Rectal smooth muscle tissue (tissue), 1 donor: Measurements from ENCODE around the gene RNASE7.
"Not testable (repeated sequence)": the region's sequence is repeated elsewhere in the genome, so short reads cannot be mapped to it uniquely, and the experiment has no call there.

Experiments used
- H3K27ac ChIP-seq: one replicate; pipeline ENCODE4 v1.7.0; 2013; ENCODE audit warnings: low read depth, low read length, inconsistent platforms
- H3K27me3 ChIP-seq: one replicate; pipeline ENCODE4 v1.7.0; 2013; ENCODE audit warnings: low read length; ENCODE audit not compliant: control insufficient read depth, insufficient read depth
- H3K36me3 ChIP-seq: one replicate; pipeline ENCODE4 v1.7.0; 2013; ENCODE audit warnings: low read length; ENCODE audit not compliant: control insufficient read depth, insufficient read depth
- H3K4me1 ChIP-seq: one replicate; pipeline ENCODE4 v1.7.0; 2013; ENCODE audit warnings: low read length; ENCODE audit not compliant: control insufficient read depth, insufficient read depth
- H3K4me3 ChIP-seq: one replicate; pipeline ENCODE4 v1.7.0; 2013; ENCODE audit warnings: low read length
- H3K9ac ChIP-seq: one replicate; pipeline ENCODE4 v1.7.0; 2013; ENCODE audit warnings: low read length

Gene RNASE7

DNA sequence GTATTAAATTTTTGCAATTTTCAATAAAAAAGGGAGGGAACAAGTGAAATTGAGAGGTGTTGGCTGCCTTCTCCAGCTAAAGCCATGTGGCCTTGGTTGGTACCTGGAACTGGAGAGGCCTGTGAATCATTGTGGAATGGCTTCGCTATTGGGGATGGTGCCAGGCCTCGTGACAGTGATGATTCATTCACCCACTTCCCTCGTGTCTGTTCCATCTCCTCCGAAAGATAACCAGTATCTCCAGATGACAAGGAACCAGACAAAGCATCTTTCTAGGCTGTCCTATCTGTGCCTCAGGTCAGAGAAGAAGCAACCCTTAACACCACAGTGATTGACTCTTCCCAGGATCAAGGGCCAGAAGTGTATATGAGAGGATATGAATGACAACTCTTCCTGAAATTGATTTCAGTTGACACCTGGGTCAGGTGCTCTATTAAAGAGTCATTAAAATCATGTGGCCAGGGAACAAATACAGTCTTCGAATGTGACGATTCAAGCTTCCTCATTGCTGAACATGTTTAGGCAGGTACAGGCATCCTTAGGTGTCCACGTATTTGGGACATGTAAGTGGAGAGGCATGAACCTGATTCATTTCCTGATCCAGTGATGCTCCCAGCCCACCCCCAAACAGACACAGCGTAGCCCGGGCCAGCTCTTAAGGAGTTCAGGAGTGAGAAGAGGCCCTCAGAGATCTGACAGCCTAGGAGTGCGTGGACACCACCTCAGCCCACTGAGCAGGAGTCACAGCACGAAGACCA is at the start of gene RNASE7:
TSS of gene RNASE7 (plus strand) at position 687 of the 758 bp plus-strand sequence. CDS start 631 bp downstream, outside the sequence.
- Histone ChIP-seq H3K36me3 (no peaks in the 10 kb centered on the region), H3K27ac (no peak within 1 kb of the TSS), H3K4me1 (peaks cover 16% of the 10 kb centered on the region), H3K9ac (no peak within 1 kb of the TSS), H3K27me3 (no peaks in the 10 kb centered on the region), H3K4me3 (no peak within 1 kb of the TSS)

- no peaks in the 10 kb centered on the region for H3K27me3 ChIP-seq
- no peaks in the 10 kb centered on the region for H3K4me1 ChIP-seq
- H3K9ac ChIP-seq, result no peak overlapping the region
- no peak overlapping the region for H3K4me3 ChIP-seq
- H3K27ac ChIP-seq, result no peak overlapping the region
- peaks cover 31% of the 10 kb centered on the region for H3K36me3 ChIP-seq
Observed at GRCh38 chr14:20996521-20996920, 45.6 kb upstream of the RNASE7 start.

- Histone ChIP-seq H3K27ac (no peak overlapping the region), H3K4me1 (no peaks in the 10 kb centered on the region), H3K4me3 (no peak overlapping the region), H3K36me3 (peaks cover 27% of the 10 kb centered on the region), H3K9ac (no peak overlapping the region), H3K27me3 (no peaks in the 10 kb centered on the region)
Observed at GRCh38 chr14:20997115-20997514, 45.0 kb upstream of the RNASE7 start.

DNA sequence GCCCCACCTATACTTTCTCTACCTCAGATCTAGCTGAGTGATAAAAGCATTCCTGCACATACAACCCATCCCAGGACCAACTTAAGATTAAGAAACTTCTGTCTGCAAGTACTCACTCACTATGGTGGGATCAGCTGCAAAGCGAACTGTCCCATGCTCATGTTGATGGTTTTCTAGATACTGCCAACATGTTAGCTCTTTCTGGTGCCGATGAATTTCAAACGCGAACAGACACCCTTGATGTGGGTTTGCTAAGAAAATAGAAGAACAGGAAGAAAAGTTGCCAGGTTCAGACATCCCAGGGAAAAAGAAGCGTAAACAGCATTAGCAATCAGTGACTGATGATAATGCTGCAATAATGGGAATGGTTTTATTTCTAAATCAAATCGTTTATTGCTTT is 44.6 kb upstream of the RNASE7 start:
- no peak overlapping the region for H3K4me3 ChIP-seq
- H3K27me3 ChIP-seq, result no peaks in the 10 kb centered on the region
- H3K9ac ChIP-seq, result no peak overlapping the region
- peaks cover 27% of the 10 kb centered on the region for H3K36me3 ChIP-seq
- H3K4me1 ChIP-seq, result no peaks in the 10 kb centered on the region
- H3K27ac ChIP-seq, result no peak overlapping the region

DNA sequence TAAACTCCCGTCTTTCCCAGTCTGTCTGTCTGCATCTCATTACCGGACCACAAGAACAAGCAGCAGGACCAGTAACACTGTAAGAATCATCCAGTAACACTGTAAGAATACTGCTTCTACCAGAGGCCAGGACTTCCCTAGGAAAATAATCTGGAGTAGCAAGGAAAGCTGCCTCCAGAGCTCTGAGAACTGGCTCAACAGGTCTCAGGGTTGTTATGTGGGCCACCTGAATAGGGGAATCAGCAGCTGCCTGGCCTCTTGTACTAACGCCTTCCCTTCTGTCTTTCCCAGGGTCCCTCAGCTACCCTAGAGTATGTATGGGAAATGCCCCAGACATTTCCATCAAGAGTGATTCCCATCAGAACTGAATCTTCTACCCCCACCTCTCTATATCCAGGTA is 44.0 kb upstream of the RNASE7 start:
- H3K27ac ChIP-seq, result no peak overlapping the region
- H3K36me3 ChIP-seq, result peaks cover 25% of the 10 kb centered on the region
- H3K27me3 ChIP-seq, result no peaks in the 10 kb centered on the region
- H3K4me3 ChIP-seq, result no peak overlapping the region
- no peaks in the 10 kb centered on the region for H3K4me1 ChIP-seq
- H3K9ac ChIP-seq, result no peak overlapping the region

- H3K27me3 ChIP-seq, result no peaks in the 10 kb centered on the region
- H3K36me3 ChIP-seq, result peaks cover 23% of the 10 kb centered on the region
- no peak within 1 kb of the TSS for H3K4me3 ChIP-seq
- no peak within 1 kb of the TSS for H3K9ac ChIP-seq
- no peaks in the 10 kb centered on the region for H3K4me1 ChIP-seq
- H3K27ac ChIP-seq, result no peak within 1 kb of the TSS
Observed at GRCh38 chr14:20998674-20999366, 43.3 kb upstream of the RNASE7 start, which contains the start of gene SLC39A2. TSS of gene SLC39A2 (plus strand) at chr14:20999293. CDS start at chr14:20999447, 154 bp downstream.

DNA sequence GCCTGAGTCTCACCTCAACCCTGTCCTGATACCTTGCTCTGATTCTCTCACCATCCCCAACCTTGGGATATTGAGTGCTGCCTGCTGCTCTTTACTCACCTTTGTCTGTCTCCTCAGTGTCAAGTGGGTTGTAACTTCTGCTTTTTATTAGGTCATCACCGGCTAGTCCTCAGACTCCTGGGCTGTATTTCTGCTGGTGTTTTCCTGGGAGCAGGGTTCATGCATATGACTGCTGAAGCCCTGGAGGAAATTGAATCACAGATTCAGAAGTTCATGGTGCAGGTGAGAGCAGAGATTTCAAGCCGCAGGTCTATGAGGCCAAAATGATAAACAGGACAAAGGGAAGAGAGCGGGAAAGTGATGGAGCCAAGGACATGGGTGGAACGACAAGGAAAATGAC is 42.6 kb upstream of the RNASE7 start:
- no peaks in the 10 kb centered on the region for H3K4me1 ChIP-seq
- H3K27ac ChIP-seq, result no peak overlapping the region
- no peak overlapping the region for H3K9ac ChIP-seq
- peaks cover 21% of the 10 kb centered on the region for H3K36me3 ChIP-seq
- no peaks in the 10 kb centered on the region for H3K27me3 ChIP-seq
- H3K4me3 ChIP-seq, result no peak overlapping the region

DNA sequence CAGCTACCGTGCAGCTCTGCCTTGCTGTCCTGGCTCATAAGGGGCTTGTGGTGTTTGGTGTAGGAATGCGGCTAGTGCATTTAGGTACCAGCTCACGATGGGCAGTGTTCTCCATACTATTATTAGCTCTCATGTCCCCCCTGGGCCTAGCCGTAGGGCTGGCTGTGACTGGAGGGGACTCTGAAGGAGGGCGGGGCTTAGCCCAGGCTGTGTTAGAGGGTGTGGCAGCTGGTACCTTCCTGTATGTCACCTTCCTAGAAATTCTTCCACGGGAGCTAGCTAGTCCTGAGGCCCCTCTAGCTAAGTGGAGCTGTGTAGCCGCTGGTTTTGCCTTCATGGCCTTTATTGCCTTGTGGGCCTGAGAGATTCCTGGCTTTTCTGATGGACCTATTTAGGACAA is 40.9 kb upstream of the RNASE7 start:
- H3K36me3 ChIP-seq, result peaks cover 5% of the 10 kb centered on the region
- H3K27ac ChIP-seq, result no peak overlapping the region
- H3K27me3 ChIP-seq, result no peaks in the 10 kb centered on the region
- no peak overlapping the region for H3K9ac ChIP-seq
- no peaks in the 10 kb centered on the region for H3K4me1 ChIP-seq
- H3K4me3 ChIP-seq, result no peak overlapping the region

GRCh38 chr14:21003788-21004346 is 38.3 kb upstream of the RNASE7 start:
- no peaks in the 10 kb centered on the region for H3K36me3 ChIP-seq
- no peak overlapping the region for H3K27ac ChIP-seq
- H3K4me3 ChIP-seq, result no peak overlapping the region
- no peaks in the 10 kb centered on the region for H3K27me3 ChIP-seq
- H3K4me1 ChIP-seq, result no peaks in the 10 kb centered on the region
- H3K9ac ChIP-seq, result no peak overlapping the region

DNA sequence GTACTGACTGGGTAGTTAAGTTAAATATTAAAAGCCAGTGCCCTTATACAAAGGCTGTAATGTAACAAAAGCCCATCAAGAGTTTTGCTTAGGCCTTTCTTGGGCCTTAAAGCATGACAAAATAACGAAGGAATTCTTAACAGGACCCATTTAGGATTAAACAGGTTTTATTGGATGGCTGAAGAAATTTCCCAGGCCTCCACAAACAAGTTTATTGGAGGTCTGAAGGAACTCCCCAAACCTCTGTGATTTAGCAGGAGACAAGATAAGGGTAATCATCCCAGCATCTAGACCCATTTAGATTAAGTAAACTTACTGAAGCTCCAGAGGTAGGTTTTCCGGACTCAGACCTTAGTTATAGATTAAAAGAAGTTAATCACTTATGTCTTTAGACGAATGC is 32.4 kb upstream of the RNASE7 start:
- not testable (repeated sequence) for H3K27me3 ChIP-seq, H3K9ac ChIP-seq, H3K27ac ChIP-seq, H3K4me1 ChIP-seq, H3K4me3 ChIP-seq, H3K36me3 ChIP-seq

DNA sequence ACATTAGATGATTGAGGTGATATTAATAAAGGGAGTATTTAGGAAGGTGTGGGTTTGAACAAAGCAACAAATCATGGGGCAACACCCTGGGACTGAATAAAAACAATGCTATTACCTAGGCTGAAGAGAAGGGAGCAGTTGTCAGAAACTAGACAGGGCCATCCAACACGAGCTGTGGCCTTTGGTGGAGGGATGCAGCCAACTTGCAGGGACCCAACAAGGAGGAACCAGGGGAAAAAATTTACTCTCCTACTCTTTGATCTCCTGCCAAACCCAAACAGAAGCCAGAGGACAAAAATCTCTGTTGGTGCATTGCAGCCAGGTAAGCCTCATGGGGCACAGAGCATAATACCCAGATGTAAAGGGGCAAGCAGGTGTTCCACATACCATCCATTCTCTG is 31.0 kb upstream of the RNASE7 start:
- Histone ChIP-seq H3K36me3 (no peaks in the 10 kb centered on the region), H3K9ac (no peak overlapping the region), H3K4me1 (no peaks in the 10 kb centered on the region)

DNA sequence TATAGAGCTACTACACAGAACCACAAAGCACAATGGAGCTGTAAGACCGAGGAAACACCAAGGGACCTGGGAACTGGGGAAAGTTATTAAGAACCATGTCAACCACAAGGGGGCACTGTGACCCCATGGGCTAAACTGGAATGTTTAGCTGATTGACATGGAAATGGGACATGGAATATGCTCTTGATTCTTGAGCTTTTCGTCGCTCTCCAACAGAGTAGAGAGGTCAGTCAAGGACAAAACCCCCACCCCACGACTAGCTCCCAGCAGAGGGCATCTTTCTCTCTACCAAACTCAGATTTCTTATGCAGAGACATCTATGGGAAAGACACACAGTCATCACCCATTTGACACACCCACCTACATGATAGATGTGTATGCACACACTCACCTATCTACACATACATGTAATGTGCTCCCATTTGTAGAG is 27.4 kb upstream of the RNASE7 start:
- H3K36me3 ChIP-seq, result peaks cover 18% of the 10 kb centered on the region
- no peaks in the 10 kb centered on the region for H3K4me1 ChIP-seq
- no peak overlapping the region for H3K27ac ChIP-seq
- H3K4me3 ChIP-seq, result no peak overlapping the region
- H3K27me3 ChIP-seq, result no peaks in the 10 kb centered on the region
- no peak overlapping the region for H3K9ac ChIP-seq

More for the DNA sequence above, 31.0 kb upstream of the RNASE7 start:
- Histone ChIP-seq H3K27me3 (no peaks in the 10 kb centered on the region), H3K27ac (no peak overlapping the region), H3K4me3 (no peak overlapping the region)
